HAP-1 (cell line): Measurements from ENCODE around the gene NKAIN2.

Source experiments
- DNase-seq, 2 experiments: peaks; one replicate each; pipeline ENCODE4 v3.0.0-alpha.2; 2016 to 2020; ENCODE audit warnings: low spot score in 2 of 2
- H3K27me3 ChIP-seq: fragments of 250-450 bp; sonication (Bioruptor Pico); 2 replicates; pipeline ENCODE4 v1.5.1; 2020; ENCODE audit warnings: low read depth, mild to moderate bottlenecking, moderate library complexity
- H3K36me3 ChIP-seq: fragments of 250-450 bp; sonication (Bioruptor Pico); replicated peaks from 2 replicates; pipeline ENCODE4 v1.5.1; 2020; ENCODE audit warnings: mild to moderate bottlenecking
- H3K4me1 ChIP-seq: fragments of 250-450 bp; sonication (Bioruptor Pico); 2 replicates; pipeline ENCODE4 v1.5.1; 2020; ENCODE audit warnings: mild to moderate bottlenecking
- H3K4me3 ChIP-seq: fragments of 250-450 bp; sonication (Bioruptor Pico); 2 replicates; pipeline ENCODE4 v1.5.1; 2020; ENCODE audit warnings: mild to moderate bottlenecking, moderate library complexity
- H3K9me3 ChIP-seq: fragments of 250-450 bp; sonication (Bioruptor Pico); 2 replicates; pipeline ENCODE4 v1.5.1; 2020; ENCODE audit warnings: mild to moderate bottlenecking, moderate library complexity
- in situ Hi-C: fragments of 300-500 bp; cut with MboI; formaldehyde crosslinking; loops from 3 replicates; pipeline ENCODE4 v1.14.3; 2020; ENCODE audit warnings: low sequenced_read_pairs, inconsistent platforms, mixed read lengths

NKAIN2 gene

DNA sequence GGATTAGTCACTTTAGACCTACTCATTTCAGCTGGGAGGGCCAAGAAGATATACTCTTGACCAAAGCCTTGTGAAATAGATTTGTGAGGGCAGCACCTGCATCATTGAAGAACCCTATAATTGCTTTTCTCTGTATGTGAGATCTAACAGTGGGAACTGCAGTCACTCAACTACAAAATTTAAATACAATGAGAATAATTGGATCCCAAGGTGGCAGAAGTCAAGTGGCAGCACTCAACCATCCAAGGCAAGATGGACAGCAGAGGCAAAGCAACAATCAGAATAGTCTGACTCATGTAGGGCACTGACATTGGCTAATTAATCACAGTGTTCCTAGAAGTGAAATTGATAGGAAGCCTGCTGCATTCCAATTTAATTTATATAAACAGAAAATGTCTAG is 8.9 kb upstream of the NKAIN2 start:
- no peaks in the 10 kb centered on the region for H3K4me1 ChIP-seq
- in situ Hi-C loops = no loop called here
- peaks cover 14% of the 10 kb centered on the region for H3K27me3 ChIP-seq
- H3K9me3 ChIP-seq = no peaks in the 10 kb centered on the region
- no peak for DNase-seq
- H3K4me3 ChIP-seq = no peak overlapping the region
- H3K36me3 ChIP-seq = no peaks in the 10 kb centered on the region

DNA sequence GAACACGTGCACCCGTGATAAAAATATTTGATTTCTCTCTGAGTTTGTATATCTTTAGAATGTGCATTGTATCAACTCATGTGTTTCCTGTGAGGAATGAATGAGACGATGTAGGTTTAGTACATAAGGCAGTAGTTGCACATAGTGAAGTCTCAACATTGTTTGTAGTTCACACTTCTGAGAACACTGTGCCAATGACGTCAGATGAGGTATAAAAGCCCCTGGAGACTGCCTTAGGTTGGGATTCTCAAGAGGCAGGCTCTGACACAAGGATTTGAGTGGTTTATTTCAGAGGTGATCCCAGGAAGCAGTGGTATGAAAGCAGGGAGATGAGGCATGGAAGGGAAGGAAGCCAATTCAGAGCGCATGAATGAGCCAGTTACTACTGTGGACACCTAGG is 2.6 kb upstream of the NKAIN2 start:
- no peaks in the 10 kb centered on the region for H3K9me3 ChIP-seq
- H3K27me3 ChIP-seq = peaks cover 52% of the 10 kb centered on the region
- peaks cover 4% of the 10 kb centered on the region for H3K4me1 ChIP-seq
- H3K36me3 ChIP-seq = no peaks in the 10 kb centered on the region
- DNase-seq = no peak
- H3K4me3 ChIP-seq = no peak overlapping the region
- in situ Hi-C loops = loop anchor here (25.0 kb wide), 1 partner anchor 986 kb away; no protein-coding TSS in a partner anchor

DNA sequence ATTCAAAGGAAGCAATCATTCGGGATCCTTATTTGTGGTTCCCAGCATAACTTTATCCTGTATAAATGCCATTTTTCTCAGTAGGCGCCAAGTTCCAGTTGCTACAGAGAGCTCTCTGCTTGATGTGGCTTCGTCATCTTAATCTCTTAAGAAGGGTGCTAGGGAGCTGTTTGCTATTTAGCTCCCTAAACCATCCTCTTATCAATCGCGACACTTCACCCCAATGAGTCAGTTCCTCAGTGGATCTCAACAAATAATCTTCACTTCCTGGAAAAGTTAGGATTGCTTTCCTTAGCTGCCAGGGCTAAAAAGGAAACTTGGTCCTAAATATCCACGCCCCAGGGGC is 1.3 kb upstream of the NKAIN2 start:
- Histone ChIP-seq H3K9me3 (no peaks in the 10 kb centered on the region), H3K4me1 (peaks cover 4% of the 10 kb centered on the region), H3K27me3 (peaks cover 65% of the 10 kb centered on the region), H3K4me3 (no peak overlapping the region), H3K36me3 (no peaks in the 10 kb centered on the region)
- no peak for DNase-seq
- in situ Hi-C loops = loop anchor here (25.0 kb wide), 1 partner anchor 985 kb away; no protein-coding TSS in a partner anchor

DNA sequence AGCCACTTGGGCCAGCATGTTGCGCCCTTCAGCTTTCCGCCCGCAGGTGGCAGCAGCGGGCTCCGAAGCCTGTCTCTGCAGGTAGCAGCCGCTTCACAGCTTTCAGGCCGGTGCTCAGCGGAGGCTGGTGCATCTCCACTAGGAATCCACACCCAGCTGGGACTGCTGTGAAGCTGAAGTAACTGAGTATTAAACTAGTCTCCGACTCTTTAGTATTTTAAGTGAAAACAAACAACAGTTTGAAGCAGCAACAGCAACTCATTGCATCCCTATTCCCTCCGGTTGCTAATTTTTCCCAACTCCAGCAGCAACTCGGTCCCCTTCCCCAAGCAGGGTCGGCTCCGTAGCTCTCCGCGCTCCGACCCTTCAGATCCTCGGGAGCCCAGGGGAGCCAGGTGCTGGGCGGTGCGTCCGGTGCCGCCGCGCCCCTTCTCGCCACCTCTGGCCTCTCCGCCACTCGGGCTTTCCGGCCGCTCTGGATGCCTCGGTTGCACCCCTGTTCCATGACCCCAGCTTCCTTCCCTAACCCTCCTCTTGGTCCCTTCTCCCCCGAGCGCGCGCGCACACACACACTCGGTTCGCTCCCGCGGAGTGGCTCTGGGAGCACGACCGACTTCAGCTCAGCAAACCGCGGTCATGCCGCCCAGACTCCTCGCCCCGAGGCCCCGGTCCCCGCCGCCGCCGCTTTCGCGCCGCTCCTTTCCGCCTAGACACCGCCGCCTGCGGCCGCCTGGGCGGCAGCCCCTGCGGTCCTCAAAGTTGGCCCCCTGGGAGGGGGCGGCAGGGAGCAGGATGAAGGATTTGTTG is 765 bp upstream of the NKAIN2 start:
- in situ Hi-C loops = loop anchor here (25.0 kb wide), 1 partner anchor 984 kb away; no protein-coding TSS in a partner anchor
- Histone ChIP-seq H3K9me3 (no peaks in the 10 kb centered on the region), H3K36me3 (no peaks in the 10 kb centered on the region), H3K27me3 (peaks cover 71% of the 10 kb centered on the region), H3K4me3 (peak overlapping the region; percentile 25), H3K4me1 (peaks cover 4% of the 10 kb centered on the region)
- peak; percentile 49 to 88 for DNase-seq

DNA sequence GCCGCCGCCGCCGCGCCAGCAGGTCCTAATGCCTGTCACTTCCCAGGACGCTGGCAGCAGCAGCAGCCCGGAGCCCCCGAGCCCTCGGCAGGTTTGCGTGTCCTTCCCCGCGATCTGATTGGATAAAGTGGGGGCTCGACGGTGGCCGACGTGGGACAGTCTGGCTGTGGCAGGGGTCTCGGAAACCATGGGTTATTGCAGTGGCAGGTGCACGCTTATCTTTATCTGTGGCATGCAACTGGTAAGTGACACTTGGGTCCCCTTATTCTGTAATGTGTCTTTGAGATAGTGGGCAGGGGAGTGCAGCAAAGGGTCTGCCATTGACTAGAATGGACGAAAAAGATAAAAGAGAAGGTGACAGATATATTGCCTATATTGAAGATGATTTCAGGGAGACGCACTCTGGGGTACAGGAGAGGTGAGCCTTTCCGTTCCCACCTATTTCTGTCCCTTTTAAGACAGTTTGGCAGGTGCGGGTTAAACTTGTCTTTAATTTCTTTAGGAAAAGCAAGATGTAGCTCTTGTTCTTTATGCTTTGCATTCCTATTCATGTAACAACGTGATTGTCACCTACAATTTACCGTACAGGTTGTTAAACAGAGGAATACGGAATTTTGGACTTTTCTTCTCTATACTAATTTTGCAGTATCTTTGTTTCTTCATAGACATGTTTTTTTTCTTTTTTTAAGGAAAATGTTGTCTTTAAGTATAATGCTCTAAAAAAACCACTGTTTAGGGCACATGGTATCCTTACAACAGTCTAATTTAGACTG is 535 bp downstream of the NKAIN2 start:
- H3K36me3 ChIP-seq = no peaks in the 10 kb centered on the region
- peaks cover 4% of the 10 kb centered on the region for H3K4me1 ChIP-seq
- in situ Hi-C loops = loop anchor here (25.0 kb wide), 1 partner anchor 983 kb away; no protein-coding TSS in a partner anchor
- peaks cover 83% of the 10 kb centered on the region for H3K27me3 ChIP-seq
- DNase-seq = no peak
- peak overlapping the region; percentile 9; the same call in 1 of the 2 replicates for H3K4me3 ChIP-seq
- H3K9me3 ChIP-seq = no peaks in the 10 kb centered on the region

DNA sequence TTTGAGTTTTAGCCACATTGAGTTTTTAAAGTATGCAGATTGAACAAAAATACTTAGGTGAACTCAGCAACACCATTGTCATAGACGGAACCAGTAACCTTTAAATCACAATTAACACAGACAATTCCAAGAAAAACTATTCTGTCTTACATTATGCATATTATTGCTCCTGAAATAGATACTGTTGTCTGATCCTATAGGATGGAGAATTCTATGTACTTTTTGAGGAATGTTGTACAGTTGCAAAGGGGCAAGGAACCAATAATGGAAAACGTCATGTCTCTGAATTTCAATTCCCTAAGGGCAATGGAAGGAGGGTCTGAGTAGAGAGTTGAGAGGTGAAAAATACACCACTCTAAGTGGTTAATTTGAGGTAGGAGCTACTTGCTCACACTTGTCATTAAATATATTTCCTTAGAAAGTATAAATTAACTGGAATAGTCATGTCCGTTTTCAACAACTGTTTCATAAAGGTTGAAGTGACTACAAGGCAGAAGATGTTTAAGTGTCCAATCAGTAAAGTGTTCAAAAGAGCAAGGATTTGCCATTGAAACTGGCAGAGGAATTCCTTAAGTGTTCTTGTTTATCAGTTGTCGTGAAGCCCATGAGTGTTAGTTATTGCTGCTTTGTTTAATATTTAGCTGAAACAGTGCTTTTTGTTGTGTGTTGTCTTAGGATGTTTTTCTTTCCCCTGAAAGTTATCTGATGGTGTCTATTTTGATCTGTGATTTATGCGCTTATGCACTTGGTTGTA is 1.3 kb downstream of the NKAIN2 start:
- peaks cover 4% of the 10 kb centered on the region for H3K4me1 ChIP-seq
- in situ Hi-C loops = loop anchor here (25.0 kb wide), 1 partner anchor 982 kb away; no protein-coding TSS in a partner anchor
- DNase-seq = no peak
- H3K9me3 ChIP-seq = no peaks in the 10 kb centered on the region
- no peak overlapping the region for H3K4me3 ChIP-seq
- H3K36me3 ChIP-seq = no peaks in the 10 kb centered on the region
- peaks cover 83% of the 10 kb centered on the region for H3K27me3 ChIP-seq

DNA sequence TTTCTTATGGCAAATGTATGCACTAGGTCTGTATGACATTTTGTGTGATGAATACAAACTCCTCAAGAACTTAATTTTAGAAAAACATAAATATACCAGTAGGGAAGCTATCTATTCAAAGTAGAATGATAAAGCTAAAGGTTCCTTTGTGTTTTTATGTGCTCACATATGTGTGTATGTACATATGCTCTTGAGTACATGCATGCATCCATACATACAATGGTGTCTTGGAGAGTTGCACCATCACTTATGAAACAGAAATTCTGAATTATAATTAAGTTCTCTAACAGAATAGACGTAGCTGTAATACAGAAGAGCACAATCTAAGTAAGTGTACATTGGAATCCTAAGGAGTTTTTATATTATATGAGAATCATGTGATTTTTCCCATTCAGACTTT is 2.3 kb downstream of the NKAIN2 start:
- Histone ChIP-seq H3K36me3 (no peaks in the 10 kb centered on the region), H3K9me3 (no peaks in the 10 kb centered on the region), H3K4me3 (no peak overlapping the region), H3K4me1 (peaks cover 4% of the 10 kb centered on the region), H3K27me3 (peaks cover 77% of the 10 kb centered on the region)
- in situ Hi-C loops = loop anchor here (25.0 kb wide), 1 partner anchor 981 kb away; no protein-coding TSS in a partner anchor
- no peak for DNase-seq

DNA sequence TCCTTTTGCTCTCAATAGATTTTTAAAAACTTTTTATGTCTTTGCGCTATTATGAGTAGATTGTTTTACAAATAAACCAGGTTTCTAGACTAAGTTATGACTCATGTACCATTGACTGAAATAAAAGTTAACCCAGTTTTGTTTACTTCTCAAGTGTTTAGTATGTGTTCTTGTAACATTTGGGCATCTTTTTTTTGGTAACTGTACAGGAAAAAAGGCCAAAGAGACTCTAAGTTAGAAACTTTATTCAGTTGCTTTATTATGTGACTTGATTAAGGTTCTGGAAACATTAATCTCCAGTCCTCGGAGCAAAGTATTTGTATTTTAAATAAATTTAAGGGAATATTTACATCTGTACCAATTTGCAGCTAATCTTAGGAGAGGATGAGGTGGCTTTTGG is 2.9 kb downstream of the NKAIN2 start:
- Histone ChIP-seq H3K27me3 (peaks cover 70% of the 10 kb centered on the region), H3K36me3 (no peaks in the 10 kb centered on the region), H3K9me3 (no peaks in the 10 kb centered on the region), H3K4me3 (no peak overlapping the region), H3K4me1 (peaks cover 4% of the 10 kb centered on the region)
- no peak for DNase-seq
- in situ Hi-C loops = loop anchor here (25.0 kb wide), 1 partner anchor 981 kb away; no protein-coding TSS in a partner anchor

DNA sequence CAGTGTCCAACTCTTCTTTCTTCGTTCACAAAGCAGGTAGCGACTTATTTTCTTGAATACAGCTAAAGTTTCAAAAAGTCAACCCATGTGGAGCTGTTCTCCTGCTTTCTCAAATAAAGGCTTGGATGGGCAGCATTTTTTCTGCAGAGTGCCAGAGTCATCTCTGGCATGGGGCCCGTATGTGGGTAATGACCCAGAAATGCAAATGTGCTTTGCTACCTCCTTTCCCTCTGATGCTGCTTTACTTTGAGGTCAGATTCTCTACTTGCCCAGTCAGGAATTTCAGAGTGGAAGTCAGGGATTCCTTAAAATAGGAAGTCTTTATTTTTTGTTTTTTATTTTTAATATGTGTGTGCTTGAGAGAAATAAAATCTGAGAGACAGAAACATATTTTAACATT is 4.9 kb downstream of the NKAIN2 start:
- Histone ChIP-seq H3K27me3 (peaks cover 53% of the 10 kb centered on the region), H3K9me3 (no peaks in the 10 kb centered on the region), H3K36me3 (no peaks in the 10 kb centered on the region), H3K4me1 (no peaks in the 10 kb centered on the region), H3K4me3 (no peak overlapping the region)
- DNase-seq = no peak
- in situ Hi-C loops = loop anchor here (25.0 kb wide), 1 partner anchor 979 kb away; no protein-coding TSS in a partner anchor

DNA sequence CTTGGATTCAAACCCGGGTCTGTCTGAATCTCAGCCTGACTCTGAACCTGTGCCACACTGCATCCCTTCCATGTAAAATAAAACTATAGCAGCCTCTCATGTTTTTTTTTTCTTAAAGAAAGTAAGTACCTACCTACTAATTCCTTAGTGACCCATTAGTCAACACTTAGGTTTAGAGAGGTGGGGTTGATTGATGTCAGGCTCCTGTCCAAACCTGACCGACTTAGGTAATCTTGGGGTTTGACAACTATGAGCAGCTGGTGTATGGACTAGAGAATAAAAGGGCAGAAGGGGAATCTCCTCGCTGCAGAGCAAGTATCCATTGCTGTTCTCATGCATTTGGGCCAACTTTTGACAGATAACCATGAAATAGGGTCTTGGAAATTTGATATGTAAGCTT is 6.5 kb downstream of the NKAIN2 start:
- no peak for DNase-seq
- Histone ChIP-seq H3K27me3 (peaks cover 54% of the 10 kb centered on the region), H3K4me1 (no peaks in the 10 kb centered on the region), H3K4me3 (no peak overlapping the region), H3K9me3 (no peaks in the 10 kb centered on the region), H3K36me3 (no peaks in the 10 kb centered on the region)
- in situ Hi-C loops = loop anchor here (25.0 kb wide), 1 partner anchor 977 kb away; no protein-coding TSS in a partner anchor

DNA sequence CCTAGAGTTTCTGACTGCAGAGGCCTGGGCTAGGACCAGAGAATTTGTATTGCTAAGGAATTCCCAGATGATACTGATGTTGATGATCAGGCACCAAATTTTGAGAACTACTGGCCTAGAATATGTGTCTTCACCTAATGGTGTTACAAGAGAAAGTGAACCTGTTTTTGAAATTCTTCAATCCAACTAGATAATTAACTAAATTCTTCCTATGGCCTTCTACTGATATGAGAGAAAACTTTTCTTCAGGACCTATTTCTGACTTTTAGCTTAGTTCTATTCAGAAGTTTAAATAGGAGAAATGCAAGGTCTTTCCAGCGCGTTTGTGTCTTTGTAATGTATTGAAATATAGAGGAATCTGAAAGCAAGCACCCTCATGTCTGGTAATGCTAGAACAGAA is 7.3 kb downstream of the NKAIN2 start:
- Histone ChIP-seq H3K4me3 (no peak overlapping the region), H3K27me3 (peaks cover 48% of the 10 kb centered on the region), H3K36me3 (no peaks in the 10 kb centered on the region), H3K9me3 (no peaks in the 10 kb centered on the region), H3K4me1 (no peaks in the 10 kb centered on the region)
- in situ Hi-C loops = loop anchor here (25.0 kb wide), 1 partner anchor 976 kb away; no protein-coding TSS in a partner anchor
- DNase-seq = no peak

DNA sequence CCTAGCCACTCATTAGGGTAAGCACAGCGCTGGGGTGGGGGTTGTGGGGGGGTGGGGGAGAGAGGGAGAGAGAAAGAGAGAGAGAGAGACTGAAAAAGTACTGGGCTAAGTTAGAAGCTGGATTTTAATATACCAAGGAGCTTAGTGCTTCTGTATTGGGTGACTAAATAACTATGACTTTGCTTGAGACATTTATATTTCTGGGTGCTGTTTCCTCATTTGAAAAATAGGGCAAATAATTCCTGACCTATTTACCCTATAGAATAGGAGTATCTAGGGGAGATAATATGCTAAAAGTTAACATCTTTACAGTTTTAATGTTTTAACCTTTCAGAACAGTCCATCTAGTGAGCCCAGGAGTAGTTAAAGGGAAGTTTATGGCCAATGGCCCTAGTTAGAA is 7.7 kb downstream of the NKAIN2 start:
- in situ Hi-C loops = loop anchor here (25.0 kb wide), 1 partner anchor 976 kb away; no protein-coding TSS in a partner anchor
- Histone ChIP-seq H3K9me3 (no peaks in the 10 kb centered on the region), H3K4me3 (no peak overlapping the region), H3K36me3 (no peaks in the 10 kb centered on the region), H3K4me1 (no peaks in the 10 kb centered on the region), H3K27me3 (peaks cover 44% of the 10 kb centered on the region)
- no peak for DNase-seq

DNA sequence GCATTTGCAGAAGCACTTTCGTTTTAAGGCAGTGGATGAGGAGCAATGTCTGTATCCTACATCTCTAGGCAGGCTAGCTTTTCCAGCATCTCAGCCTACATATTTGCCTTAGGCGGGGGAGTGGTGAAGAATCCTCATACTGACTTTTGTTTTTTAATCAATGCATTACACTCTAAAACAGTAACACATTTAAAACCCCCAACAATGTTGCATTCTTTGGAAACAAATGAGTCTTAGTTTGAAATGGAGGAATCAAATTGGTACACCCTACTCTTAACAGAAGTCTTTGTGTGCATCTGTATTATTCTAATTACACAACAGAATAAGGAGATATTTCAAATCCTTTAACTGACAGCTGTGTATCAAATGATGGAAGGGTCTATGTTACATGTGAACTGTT is 9.0 kb downstream of the NKAIN2 start:
- H3K4me3 ChIP-seq = no peak overlapping the region
- H3K4me1 ChIP-seq = no peaks in the 10 kb centered on the region
- no peak for DNase-seq
- H3K27me3 ChIP-seq = peaks cover 32% of the 10 kb centered on the region
- no peaks in the 10 kb centered on the region for H3K36me3 ChIP-seq
- in situ Hi-C loops = loop anchor here (25.0 kb wide), 1 partner anchor 975 kb away; no protein-coding TSS in a partner anchor
- no peaks in the 10 kb centered on the region for H3K9me3 ChIP-seq
